Measurements from ENCODE around the gene MUSTN1. TPM values are rescaled to one million over a fixed set of nuclear protein-coding genes. Genes with fewer than 3 reads are reported as not detected.

Gene MUSTN1
- total RNA-seq, 1 donor from 2014 or later, result 30.2 TPM

DNA sequence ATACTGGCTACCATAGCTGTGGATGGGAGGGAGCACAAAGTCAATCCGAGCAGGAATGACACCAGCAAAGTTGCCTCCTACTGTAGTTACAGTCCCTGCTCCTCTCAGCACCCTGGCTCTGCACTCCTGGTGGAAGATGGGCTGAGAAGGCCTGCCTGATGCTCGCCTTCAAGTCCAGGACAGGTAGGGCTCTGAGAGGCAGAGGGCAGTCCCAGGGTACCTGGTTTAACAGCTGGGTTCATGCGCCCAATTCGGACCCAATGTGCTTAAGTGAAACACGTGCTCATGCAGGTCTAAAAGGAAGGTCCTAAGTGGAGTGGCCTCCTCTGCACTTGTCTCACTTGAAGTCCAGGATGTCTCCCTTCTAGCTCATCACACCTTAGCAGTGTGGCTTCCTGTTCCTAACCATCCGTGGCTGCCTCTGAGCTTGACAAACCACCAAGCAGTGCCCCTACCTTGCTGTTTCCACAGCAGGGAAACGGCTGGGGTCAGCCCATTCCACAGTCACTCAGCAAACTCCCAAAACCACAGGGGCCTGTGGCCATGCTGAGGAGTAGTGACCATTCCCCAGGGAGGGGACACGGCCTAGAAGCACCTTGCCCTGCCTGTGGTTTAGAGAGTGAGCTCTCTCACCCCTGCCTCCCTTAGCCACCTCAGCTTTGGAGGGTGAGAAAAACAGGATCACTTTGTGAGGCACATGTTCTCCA, 3.9 kb upstream of the MUSTN1 start:
- no peaks in the 10 kb centered on the region for H3K9me3 ChIP-seq
- no peak for DNase-seq (ENCODE audit: extremely low spot score in 2 of 2)
- H3K27me3 ChIP-seq, result no peaks in the 10 kb centered on the region
- no peak overlapping the region for H3K27ac ChIP-seq
- H3K36me3 ChIP-seq, result peaks cover 0 to 17% of the 10 kb centered on the region in 2 donors
- peaks cover 22% of the 10 kb centered on the region for H3K4me1 ChIP-seq
- no peak overlapping the region for H3K4me3 ChIP-seq
- intact Hi-C loops (cut with DNase I), result no loop called here
- TF ChIP-seq POLR2A (IDR thresholded peaks at IDR 0.05), result no peak
- no peak for TF ChIP-seq POLR2AphosphoS5 (IDR thresholded peaks at IDR 0.05; ENCODE audit: insufficient read depth in 1 of 2, low read depth in 1 of 2)
- TF ChIP-seq, protein P1, sequence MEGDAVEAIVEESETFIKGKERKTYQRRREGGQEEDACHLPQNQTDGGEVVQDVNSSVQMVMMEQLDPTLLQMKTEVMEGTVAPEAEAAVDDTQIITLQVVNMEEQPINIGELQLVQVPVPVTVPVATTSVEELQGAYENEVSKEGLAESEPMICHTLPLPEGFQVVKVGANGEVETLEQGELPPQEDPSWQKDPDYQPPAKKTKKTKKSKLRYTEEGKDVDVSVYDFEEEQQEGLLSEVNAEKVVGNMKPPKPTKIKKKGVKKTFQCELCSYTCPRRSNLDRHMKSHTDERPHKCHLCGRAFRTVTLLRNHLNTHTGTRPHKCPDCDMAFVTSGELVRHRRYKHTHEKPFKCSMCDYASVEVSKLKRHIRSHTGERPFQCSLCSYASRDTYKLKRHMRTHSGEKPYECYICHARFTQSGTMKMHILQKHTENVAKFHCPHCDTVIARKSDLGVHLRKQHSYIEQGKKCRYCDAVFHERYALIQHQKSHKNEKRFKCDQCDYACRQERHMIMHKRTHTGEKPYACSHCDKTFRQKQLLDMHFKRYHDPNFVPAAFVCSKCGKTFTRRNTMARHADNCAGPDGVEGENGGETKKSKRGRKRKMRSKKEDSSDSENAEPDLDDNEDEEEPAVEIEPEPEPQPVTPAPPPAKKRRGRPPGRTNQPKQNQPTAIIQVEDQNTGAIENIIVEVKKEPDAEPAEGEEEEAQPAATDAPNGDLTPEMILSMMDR (IDR thresholded peaks at IDR 0.05), result no peak

DNA sequence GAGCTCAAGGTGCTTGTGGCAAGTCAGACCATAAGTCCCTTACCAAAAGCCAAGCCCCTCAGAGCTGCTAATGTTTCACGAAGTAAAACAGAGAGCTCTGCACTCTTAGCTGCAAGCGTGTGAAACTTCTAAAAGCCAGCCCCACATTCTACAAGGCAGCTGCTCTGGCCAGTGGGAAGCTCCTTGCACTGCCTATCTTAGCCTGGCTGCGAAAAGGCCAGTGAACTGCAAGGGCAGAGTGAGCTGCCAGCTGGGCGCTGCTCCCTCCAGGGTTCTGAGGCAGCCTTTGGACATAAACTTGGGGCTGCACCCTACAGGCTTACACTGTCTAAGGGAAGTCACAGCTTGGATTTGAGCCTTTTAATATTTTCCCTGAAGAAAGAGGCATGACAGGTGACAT, 2.2 kb upstream of the MUSTN1 start:
- Histone ChIP-seq H3K27me3 (no peaks in the 10 kb centered on the region), H3K4me1 (peaks cover 12% of the 10 kb centered on the region), H3K4me3 (no peak overlapping the region), H3K27ac (no peak overlapping the region), H3K36me3 (peaks cover 0 to 12% of the 10 kb centered on the region in 2 donors), H3K9me3 (no peaks in the 10 kb centered on the region)
- no peak for DNase-seq (ENCODE audit: extremely low spot score in 2 of 2)
- intact Hi-C loops (cut with DNase I), result no loop called here
- TF ChIP-seq, protein P1 (IDR thresholded peaks at IDR 0.05), result no peak
- TF ChIP-seq POLR2AphosphoS5 (IDR thresholded peaks at IDR 0.05; ENCODE audit: insufficient read depth in 1 of 2, low read depth in 1 of 2) (no peak), POLR2A (IDR thresholded peaks at IDR 0.05) (no peak)

DNA sequence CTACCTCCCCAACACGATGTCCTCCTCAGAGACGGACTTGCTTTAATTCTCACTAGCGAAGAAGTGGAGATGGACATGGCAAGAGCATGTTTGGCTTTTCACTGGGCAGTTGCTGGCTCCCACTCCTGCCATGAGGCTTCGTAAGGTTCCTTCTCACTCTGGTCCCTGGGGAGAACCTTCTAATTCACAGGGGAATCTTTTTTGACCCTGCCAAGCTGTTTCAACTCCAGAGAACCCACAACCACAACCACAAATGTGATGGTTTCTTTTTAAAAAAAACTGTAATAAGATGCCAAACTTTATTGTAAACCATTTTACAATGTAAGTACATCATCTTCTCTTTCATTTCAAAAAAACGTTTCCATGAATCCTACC, 1.6 kb upstream of the MUSTN1 start:
- TF ChIP-seq POLR2AphosphoS5 (IDR thresholded peaks at IDR 0.05; ENCODE audit: insufficient read depth in 1 of 2, low read depth in 1 of 2), result no peak
- no peak for TF ChIP-seq POLR2A (IDR thresholded peaks at IDR 0.05)
- TF ChIP-seq, protein P1 (IDR thresholded peaks at IDR 0.05), result no peak
- Histone ChIP-seq H3K27ac (no peak overlapping the region), H3K27me3 (no peaks in the 10 kb centered on the region), H3K36me3 (peaks cover 0 to 11% of the 10 kb centered on the region in 2 donors), H3K4me3 (no peak overlapping the region), H3K4me1 (peaks cover 17% of the 10 kb centered on the region), H3K9me3 (no peaks in the 10 kb centered on the region)
- intact Hi-C loops (cut with DNase I), result no loop called here
- DNase-seq (ENCODE audit: extremely low spot score in 2 of 2), result no peak

DNA sequence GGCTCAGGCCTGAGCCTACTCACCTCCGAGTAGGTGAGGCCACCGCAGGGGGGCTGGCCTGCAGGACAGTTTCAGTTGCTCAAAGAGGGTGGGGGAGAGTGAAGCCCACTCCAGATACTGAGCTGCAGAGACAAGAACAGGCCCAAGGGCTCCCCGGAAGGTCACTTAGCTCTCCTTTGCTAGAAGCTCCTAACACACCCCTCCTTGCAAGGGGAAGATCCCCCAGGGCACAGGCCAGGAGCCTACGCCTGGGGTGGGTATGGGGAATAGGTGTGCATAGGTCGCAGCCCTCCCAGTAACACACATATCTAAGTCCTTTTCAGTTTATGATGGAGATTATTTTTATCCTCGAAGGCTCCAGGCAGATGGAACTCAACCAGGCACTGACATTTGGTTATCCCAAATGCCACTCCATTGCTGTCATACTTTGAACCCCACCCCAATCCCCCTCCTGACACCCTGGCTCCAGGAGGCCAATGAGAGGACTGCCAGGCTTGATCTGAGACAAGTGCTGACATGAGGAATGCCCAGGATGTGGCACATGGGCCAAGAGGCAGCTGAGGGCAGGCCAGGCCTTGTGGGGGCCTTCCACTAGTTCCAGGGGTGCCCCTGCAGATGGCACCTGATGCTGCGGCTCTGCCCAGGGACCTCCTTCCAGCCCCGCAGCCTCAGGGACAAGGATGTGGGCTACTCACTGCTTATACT, 1.1 kb upstream of the MUSTN1 start:
- Histone ChIP-seq H3K4me1 (peaks cover 22% of the 10 kb centered on the region), H3K27ac (peak overlapping the region; percentile 65), H3K4me3 (no peak overlapping the region), H3K36me3 (peaks cover 0 to 9% of the 10 kb centered on the region in 2 donors), H3K9me3 (no peaks in the 10 kb centered on the region), H3K27me3 (no peaks in the 10 kb centered on the region)
- TF ChIP-seq, protein P1 (IDR thresholded peaks at IDR 0.05), result no peak
- TF ChIP-seq POLR2A (IDR thresholded peaks at IDR 0.05) (no peak), POLR2AphosphoS5 (IDR thresholded peaks at IDR 0.05; ENCODE audit: insufficient read depth in 1 of 2, low read depth in 1 of 2) (no peak)
- DNase-seq (ENCODE audit: extremely low spot score in 2 of 2), result no peak
- intact Hi-C loops (cut with DNase I), result no loop called here

DNA sequence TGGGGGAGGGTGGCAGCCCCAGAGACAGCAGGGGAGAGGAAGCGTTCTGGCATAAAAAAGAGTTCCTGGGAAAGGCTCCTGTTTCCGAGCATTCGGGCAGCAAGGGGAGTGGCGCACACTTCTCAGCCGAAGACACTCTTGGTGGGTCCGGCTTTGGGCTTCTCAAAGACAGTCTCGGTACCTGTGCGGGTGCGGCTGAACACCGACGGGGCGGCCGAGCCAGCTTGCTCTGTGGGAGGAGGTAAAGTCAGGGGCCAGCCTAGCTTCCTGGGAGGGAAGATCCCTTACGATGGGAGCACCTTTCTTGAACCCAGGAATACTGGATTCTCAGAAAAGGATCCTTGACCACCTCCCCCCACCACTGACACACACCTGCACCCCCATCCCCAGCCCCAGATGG, 1.6 kb downstream of the MUSTN1 start:
- H3K36me3 ChIP-seq, result no peaks in the 10 kb centered on the region
- no peaks in the 10 kb centered on the region for H3K27me3 ChIP-seq
- no peak for TF ChIP-seq POLR2AphosphoS5 (IDR thresholded peaks at IDR 0.05; ENCODE audit: insufficient read depth in 1 of 2, low read depth in 1 of 2)
- TF ChIP-seq, protein P1 (IDR thresholded peaks at IDR 0.05), result no peak
- TF ChIP-seq POLR2A (IDR thresholded peaks at IDR 0.05), result no peak
- intact Hi-C loops (cut with DNase I), result no loop called here
- peak overlapping the region; percentile 65 for H3K27ac ChIP-seq
- peak overlapping the region in 1 of 2 donors; percentile 14 for H3K4me3 ChIP-seq
- no peak for DNase-seq (ENCODE audit: extremely low spot score in 2 of 2)
- H3K9me3 ChIP-seq, result no peaks in the 10 kb centered on the region
- peaks cover 30% of the 10 kb centered on the region for H3K4me1 ChIP-seq
